HEK293 (cell line): ENCODE data around the gene ASCC1.

Experiments used
- BCL11B ChIP-seq: fragments of 450-650 bp; formaldehyde crosslinking; IDR thresholded peaks from 2 replicates; pipeline ENCODE4 v1.5.1; 2016; ENCODE audit warnings: low read depth, missing biosample characterization, missing genetic modification characterization
- GLI4 ChIP-seq: fragments of 450-650 bp; formaldehyde crosslinking; IDR thresholded peaks from 2 replicates; pipeline ENCODE4 v1.5.1; 2016; ENCODE audit warnings: missing biosample characterization, missing genetic modification characterization
- GLIS1 ChIP-seq: fragments of 450-650 bp; formaldehyde crosslinking; IDR thresholded peaks from 2 replicates; pipeline ENCODE4 v1.5.1; 2016; ENCODE audit warnings: missing biosample characterization, missing genetic modification characterization
- KLF1 ChIP-seq: fragments of 450-650 bp; formaldehyde crosslinking; IDR thresholded peaks from 2 replicates; pipeline ENCODE4 v1.5.1; 2016; ENCODE audit warnings: missing biosample characterization, missing genetic modification characterization
- KLF8 ChIP-seq: fragments of 450-650 bp; formaldehyde crosslinking; IDR thresholded peaks from 2 replicates; pipeline ENCODE4 v1.5.1; 2016; ENCODE audit warnings: missing biosample characterization, missing genetic modification characterization
- MEIS1 ChIP-seq: sonication (generic); formaldehyde crosslinking; IDR thresholded peaks from 2 replicates; pipeline ENCODE4 v1.8.1; 2022; ENCODE audit warnings: missing genetic modification reagents, mild to moderate bottlenecking, borderline replicate concordance
- SCRT1 ChIP-seq: fragments of 450-650 bp; formaldehyde crosslinking; IDR thresholded peaks from 2 replicates; pipeline ENCODE4 v1.5.1; 2016; ENCODE audit warnings: missing biosample characterization, missing genetic modification characterization, borderline replicate concordance
- SP7 ChIP-seq: fragments of 450-650 bp; formaldehyde crosslinking; IDR thresholded peaks from 2 replicates; pipeline ENCODE4 v1.5.1; 2016; ENCODE audit warnings: missing biosample characterization, missing genetic modification characterization
- TCF7L2 ChIP-seq: IDR thresholded peaks from 2 replicates; pipeline ENCODE4 v1.6.1; 2011; ENCODE audit warnings: low read depth, mild to moderate bottlenecking, inconsistent platforms, low read length, moderate library complexity, borderline replicate concordance
- YY2 ChIP-seq: fragments of 450-650 bp; formaldehyde crosslinking; IDR thresholded peaks from 2 replicates; pipeline ENCODE4 v1.5.1; 2016; ENCODE audit warnings: missing biosample characterization, missing genetic modification characterization
- ZBTB7A ChIP-seq: fragments of 450-650 bp; formaldehyde crosslinking; IDR thresholded peaks from 2 replicates; pipeline ENCODE4 v1.5.1; 2016; ENCODE audit warnings: low read depth, missing biosample characterization, missing genetic modification characterization
- ZFHX2 ChIP-seq: fragments of 450-650 bp; formaldehyde crosslinking; conservative IDR thresholded peaks from 2 replicates; pipeline ENCODE4 v1.5.1; 2016; ENCODE audit warnings: missing biosample characterization, missing genetic modification characterization
- ZNF132 ChIP-seq: fragments of 450-650 bp; formaldehyde crosslinking; IDR thresholded peaks from 2 replicates; pipeline ENCODE4 v1.5.1; 2017; ENCODE audit warnings: missing biosample characterization, missing genetic modification characterization, borderline replicate concordance
- ZNF138 ChIP-seq: fragments of 450-650 bp; formaldehyde crosslinking; IDR thresholded peaks from 2 replicates; pipeline ENCODE4 v1.5.1; 2016; ENCODE audit warnings: missing biosample characterization, missing genetic modification characterization, borderline replicate concordance
- ZNF155 ChIP-seq: fragments of 450-650 bp; formaldehyde crosslinking; IDR thresholded peaks from 2 replicates; pipeline ENCODE4 v1.5.1; 2016; ENCODE audit warnings: missing biosample characterization, missing genetic modification characterization
- ZNF169 ChIP-seq: fragments of 450-650 bp; formaldehyde crosslinking; IDR thresholded peaks from 2 replicates; pipeline ENCODE4 v1.5.1; 2016; ENCODE audit warnings: missing biosample characterization, missing genetic modification characterization
- ZNF184 ChIP-seq: fragments of 450-650 bp; IDR thresholded peaks from 2 replicates; pipeline ENCODE4 v1.5.1; 2018; ENCODE audit warnings: missing biosample characterization, mild to moderate bottlenecking, missing genetic modification characterization
- ZNF221 ChIP-seq: fragments of 450-650 bp; formaldehyde crosslinking; IDR thresholded peaks from 2 replicates; pipeline ENCODE4 v1.5.1; 2017; ENCODE audit warnings: missing biosample characterization, missing genetic modification characterization, borderline replicate concordance
- ZNF548 ChIP-seq: fragments of 450-650 bp; formaldehyde crosslinking; IDR thresholded peaks from 2 replicates; pipeline ENCODE4 v1.5.1; 2016; ENCODE audit warnings: missing biosample characterization, missing genetic modification characterization
- ZNF571 ChIP-seq: fragments of 450-650 bp; formaldehyde crosslinking; IDR thresholded peaks from 2 replicates; pipeline ENCODE4 v1.5.0; 2017; ENCODE audit warnings: missing biosample characterization, missing genetic modification characterization
- ZNF596 ChIP-seq: fragments of 450-650 bp; IDR thresholded peaks from 2 replicates; pipeline ENCODE4 v1.5.0; 2018; ENCODE audit warnings: missing biosample characterization, mild to moderate bottlenecking, missing genetic modification characterization, moderate library complexity
- ZNF600 ChIP-seq: fragments of 450-650 bp; formaldehyde crosslinking; IDR thresholded peaks from 2 replicates; pipeline ENCODE4 v1.5.1; 2016; ENCODE audit warnings: missing biosample characterization, missing genetic modification characterization
- ZNF629 ChIP-seq: fragments of 450-650 bp; formaldehyde crosslinking; IDR thresholded peaks from 2 replicates; pipeline ENCODE4 v1.5.1; 2017; ENCODE audit warnings: missing biosample characterization, missing genetic modification characterization
- ZNF777 ChIP-seq: fragments of 450-650 bp; formaldehyde crosslinking; IDR thresholded peaks from 2 replicates; pipeline ENCODE4 v1.5.1; 2017; ENCODE audit warnings: missing biosample characterization, missing genetic modification characterization, borderline replicate concordance
- ZNF785 ChIP-seq: fragments of 450-650 bp; formaldehyde crosslinking; IDR thresholded peaks from 2 replicates; pipeline ENCODE4 v1.5.1; 2016; ENCODE audit warnings: missing biosample characterization, missing genetic modification characterization
- ZNF830 ChIP-seq: fragments of 450-650 bp; IDR thresholded peaks from 2 replicates; pipeline ENCODE4 v1.5.0; 2018; ENCODE audit warnings: missing biosample characterization, missing genetic modification characterization, low read depth, mild to moderate bottlenecking, moderate library complexity
- ZNF837 ChIP-seq: fragments of 450-650 bp; formaldehyde crosslinking; IDR thresholded peaks from 2 replicates; pipeline ENCODE4 v1.5.1; 2016; ENCODE audit warnings: missing biosample characterization, missing genetic modification characterization
- ZSCAN30 ChIP-seq: fragments of 450-650 bp; IDR thresholded peaks from 2 replicates; pipeline ENCODE4 v1.5.1; 2018; ENCODE audit warnings: missing biosample characterization, mild to moderate bottlenecking, missing genetic modification characterization, moderate library complexity
- ZXDB ChIP-seq: fragments of 450-650 bp; formaldehyde crosslinking; IDR thresholded peaks from 2 replicates; pipeline ENCODE4 v1.5.1; 2016; ENCODE audit warnings: missing biosample characterization, missing genetic modification characterization
- TF ChIP-seq, protein P1 (sequence below): fragments of 450-650 bp; formaldehyde crosslinking; optimal IDR thresholded peaks from 2 replicates; pipeline ENCODE3; 2016; ENCODE audit warnings: missing biosample characterization, mild to moderate bottlenecking, missing genetic modification characterization
- TF ChIP-seq, protein P2 (sequence below): fragments of 450-650 bp; formaldehyde crosslinking; IDR thresholded peaks from 2 replicates; pipeline ENCODE4 v1.5.1; 2016; ENCODE audit warnings: missing biosample characterization, missing genetic modification characterization
- TF ChIP-seq, protein P3 (sequence below): fragments of 450-650 bp; formaldehyde crosslinking; IDR thresholded peaks from 2 replicates; pipeline ENCODE4 v1.5.1; 2017; ENCODE audit warnings: missing biosample characterization, missing genetic modification characterization
- TF ChIP-seq, protein P4 (sequence below): fragments of 450-650 bp; formaldehyde crosslinking; IDR thresholded peaks from 2 replicates; pipeline ENCODE4 v1.5.1; 2016; ENCODE audit warnings: missing biosample characterization, missing genetic modification characterization
- TF ChIP-seq, protein P5 (sequence below): fragments of 450-650 bp; IDR thresholded peaks from 2 replicates; pipeline ENCODE4 v1.5.1; 2018; ENCODE audit warnings: missing biosample characterization, mild to moderate bottlenecking, missing genetic modification characterization

ASCC1 gene

DNA sequence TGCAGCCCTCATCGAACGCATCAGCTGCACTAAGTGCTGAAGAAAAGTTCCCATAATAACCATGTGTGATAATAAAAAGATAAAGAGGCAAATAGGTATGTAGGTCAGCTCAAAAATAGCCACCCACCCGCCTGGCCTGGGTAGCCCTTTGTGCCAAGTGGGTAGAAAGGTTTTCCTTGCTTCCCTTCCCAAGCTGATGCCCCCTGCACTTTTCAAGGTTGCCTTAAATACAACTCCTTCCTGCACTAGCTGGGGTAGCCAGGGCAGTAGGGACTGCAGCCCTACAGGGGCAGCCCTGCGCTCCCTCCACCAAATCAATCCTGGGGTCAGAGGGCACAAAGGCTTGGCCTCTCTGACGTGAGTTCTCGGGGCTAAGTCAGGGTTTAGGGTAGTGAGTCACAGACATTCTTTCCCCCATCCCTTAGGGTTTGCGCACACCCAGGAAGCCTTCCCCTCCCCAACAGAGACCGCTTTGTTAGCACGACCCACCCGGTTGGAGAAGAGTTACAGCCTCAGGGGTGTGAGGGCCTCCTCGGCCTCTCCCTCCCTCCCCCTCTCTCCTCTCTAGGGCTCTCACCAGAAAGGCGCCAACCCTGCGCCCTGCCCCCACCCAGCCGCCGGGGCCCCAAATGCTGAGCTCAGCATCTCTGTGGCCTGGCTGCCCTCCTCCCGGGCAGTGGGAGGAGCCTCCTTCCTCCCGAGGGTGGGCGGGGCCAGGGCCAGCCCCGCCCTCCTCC lies 44.3 kb upstream of the ASCC1 start (continued):
- TF ChIP-seq ZNF155 (tag by site-specific recombination) (no peak), BCL11B (tag by site-specific recombination) (no peak), ZBTB7A (tag by site-specific recombination) (no peak), SCRT1 (no peak), ZNF837 (no peak), SP7 (tag by site-specific recombination) (peak; percentile 84), ZFHX2 (tag by site-specific recombination) (no peak), ZNF596 (no peak), KLF1 (tag by site-specific recombination) (peak; percentile 87), ZNF184 (tag by site-specific recombination) (0 out of 2 replicates have a peak, but pooled peaks have one; percentile 40), ZNF629 (tag by site-specific recombination) (peak; percentile 84), ZNF132 (tag by site-specific recombination) (no peak), GLIS1 (tag by site-specific recombination) (no peak), ZNF600 (tag by site-specific recombination) (no peak), ZNF785 (tag by site-specific recombination) (no peak), ZNF830 (tag by site-specific recombination) (no peak), ZSCAN30 (peak; percentile 78), TCF7L2 (no peak), ZNF571 (tag by site-specific recombination) (no peak), KLF8 (tag by site-specific recombination) (peak; percentile 83), ZXDB (tag by site-specific recombination) (peak; percentile 90; the same call in 1 of the 2 replicates), YY2 (tag by site-specific recombination) (no peak), ZNF169 (no peak), ZNF221 (no peak), ZNF777 (tag by site-specific recombination) (no peak), ZNF548 (tag by site-specific recombination) (no peak), ZNF138 (tag by site-specific recombination) (no peak), MEIS1 (CRISPR knock-in tag) (no peak), GLI4 (tag by site-specific recombination) (no peak)
- TF ChIP-seq, protein P1, sequence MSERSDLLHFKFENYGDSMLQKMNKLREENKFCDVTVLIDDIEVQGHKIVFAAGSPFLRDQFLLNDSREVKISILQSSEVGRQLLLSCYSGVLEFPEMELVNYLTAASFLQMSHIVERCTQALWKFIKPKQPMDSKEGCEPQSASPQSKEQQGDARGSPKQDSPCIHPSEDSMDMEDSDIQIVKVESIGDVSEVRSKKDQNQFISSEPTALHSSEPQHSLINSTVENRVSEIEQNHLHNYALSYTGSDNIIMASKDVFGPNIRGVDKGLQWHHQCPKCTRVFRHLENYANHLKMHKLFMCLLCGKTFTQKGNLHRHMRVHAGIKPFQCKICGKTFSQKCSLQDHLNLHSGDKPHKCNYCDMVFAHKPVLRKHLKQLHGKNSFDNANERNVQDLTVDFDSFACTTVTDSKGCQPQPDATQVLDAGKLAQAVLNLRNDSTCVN (tag by site-specific recombination), result peak; percentile 30
- TF ChIP-seq, protein P2, sequence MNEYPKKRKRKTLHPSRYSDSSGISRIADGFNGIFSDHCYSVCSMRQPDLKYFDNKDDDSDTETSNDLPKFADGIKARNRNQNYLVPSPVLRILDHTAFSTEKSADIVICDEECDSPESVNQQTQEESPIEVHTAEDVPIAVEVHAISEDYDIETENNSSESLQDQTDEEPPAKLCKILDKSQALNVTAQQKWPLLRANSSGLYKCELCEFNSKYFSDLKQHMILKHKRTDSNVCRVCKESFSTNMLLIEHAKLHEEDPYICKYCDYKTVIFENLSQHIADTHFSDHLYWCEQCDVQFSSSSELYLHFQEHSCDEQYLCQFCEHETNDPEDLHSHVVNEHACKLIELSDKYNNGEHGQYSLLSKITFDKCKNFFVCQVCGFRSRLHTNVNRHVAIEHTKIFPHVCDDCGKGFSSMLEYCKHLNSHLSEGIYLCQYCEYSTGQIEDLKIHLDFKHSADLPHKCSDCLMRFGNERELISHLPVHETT (tag by site-specific recombination), result no peak; the same call in 1 of the 2 replicates
- TF ChIP-seq, protein P3, sequence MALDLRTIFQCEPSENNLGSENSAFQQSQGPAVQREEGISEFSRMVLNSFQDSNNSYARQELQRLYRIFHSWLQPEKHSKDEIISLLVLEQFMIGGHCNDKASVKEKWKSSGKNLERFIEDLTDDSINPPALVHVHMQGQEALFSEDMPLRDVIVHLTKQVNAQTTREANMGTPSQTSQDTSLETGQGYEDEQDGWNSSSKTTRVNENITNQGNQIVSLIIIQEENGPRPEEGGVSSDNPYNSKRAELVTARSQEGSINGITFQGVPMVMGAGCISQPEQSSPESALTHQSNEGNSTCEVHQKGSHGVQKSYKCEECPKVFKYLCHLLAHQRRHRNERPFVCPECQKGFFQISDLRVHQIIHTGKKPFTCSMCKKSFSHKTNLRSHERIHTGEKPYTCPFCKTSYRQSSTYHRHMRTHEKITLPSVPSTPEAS, result peak; percentile 75
- TF ChIP-seq, protein P4, sequence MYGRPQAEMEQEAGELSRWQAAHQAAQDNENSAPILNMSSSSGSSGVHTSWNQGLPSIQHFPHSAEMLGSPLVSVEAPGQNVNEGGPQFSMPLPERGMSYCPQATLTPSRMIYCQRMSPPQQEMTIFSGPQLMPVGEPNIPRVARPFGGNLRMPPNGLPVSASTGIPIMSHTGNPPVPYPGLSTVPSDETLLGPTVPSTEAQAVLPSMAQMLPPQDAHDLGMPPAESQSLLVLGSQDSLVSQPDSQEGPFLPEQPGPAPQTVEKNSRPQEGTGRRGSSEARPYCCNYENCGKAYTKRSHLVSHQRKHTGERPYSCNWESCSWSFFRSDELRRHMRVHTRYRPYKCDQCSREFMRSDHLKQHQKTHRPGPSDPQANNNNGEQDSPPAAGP, result peak; percentile 98
- TF ChIP-seq, protein P5, sequence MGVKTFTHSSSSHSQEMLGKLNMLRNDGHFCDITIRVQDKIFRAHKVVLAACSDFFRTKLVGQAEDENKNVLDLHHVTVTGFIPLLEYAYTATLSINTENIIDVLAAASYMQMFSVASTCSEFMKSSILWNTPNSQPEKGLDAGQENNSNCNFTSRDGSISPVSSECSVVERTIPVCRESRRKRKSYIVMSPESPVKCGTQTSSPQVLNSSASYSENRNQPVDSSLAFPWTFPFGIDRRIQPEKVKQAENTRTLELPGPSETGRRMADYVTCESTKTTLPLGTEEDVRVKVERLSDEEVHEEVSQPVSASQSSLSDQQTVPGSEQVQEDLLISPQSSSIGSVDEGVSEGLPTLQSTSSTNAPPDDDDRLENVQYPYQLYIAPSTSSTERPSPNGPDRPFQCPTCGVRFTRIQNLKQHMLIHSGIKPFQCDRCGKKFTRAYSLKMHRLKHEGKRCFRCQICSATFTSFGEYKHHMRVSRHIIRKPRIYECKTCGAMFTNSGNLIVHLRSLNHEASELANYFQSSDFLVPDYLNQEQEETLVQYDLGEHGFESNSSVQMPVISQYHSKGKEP, result 0 out of 2 replicates have a peak, but pooled peaks have one; percentile 25
